Measurements from ENCODE around the gene BSPRY. TPM values are rescaled to one million over a fixed set of nuclear protein-coding genes. Genes with fewer than 3 reads are reported as not detected.

Gene BSPRY
- total RNA-seq, 2 donors from 2014 or later, result 14.1 to 17.9 TPM

DNA sequence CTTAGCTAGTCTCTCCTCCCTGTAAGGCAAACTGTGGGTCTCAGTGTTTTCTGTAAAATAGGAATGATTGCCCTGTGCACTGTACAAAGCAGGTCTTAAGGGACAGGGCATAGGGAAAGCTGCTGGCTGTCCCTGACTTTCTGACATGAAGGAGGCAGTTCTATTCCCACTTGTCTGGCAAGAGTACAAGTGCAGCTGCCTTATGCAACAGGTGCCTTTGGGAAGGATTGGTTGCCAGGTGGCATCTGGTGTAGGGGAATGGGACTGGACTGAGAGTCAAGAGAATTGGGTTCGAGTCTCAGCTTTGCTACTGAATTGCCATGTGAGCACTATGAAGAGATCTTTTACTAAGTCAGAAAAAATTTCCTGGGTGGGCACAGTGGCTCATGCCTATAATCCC lies 10.0 kb downstream of the BSPRY start:
- peaks cover 17% of the 10 kb centered on the region for H3K36me3 Mint-ChIP-seq (ENCODE audit: low read depth)
- Histone ChIP-seq H3K9me3 (ENCODE audit: control insufficient read depth, low read length) (no peaks in the 10 kb centered on the region), H3K4me3 (ENCODE audit: low read length) (no peak overlapping the region), H3K27ac (ENCODE audit: low read depth, low read length) (no peak overlapping the region), H3K4me1 (ENCODE audit: control insufficient read depth, insufficient read depth, low read length) (no peaks in the 10 kb centered on the region), H3K27me3 (ENCODE audit: control insufficient read depth, insufficient read depth, low read length, poor library complexity, severe bottlenecking) (no peaks in the 10 kb centered on the region), H3K36me3 (ENCODE audit: control insufficient read depth, insufficient read depth, low read length) (peaks cover 10% of the 10 kb centered on the region), H3K9ac (ENCODE audit: extremely low read depth, low read length, poor library complexity, severe bottlenecking) (no peak overlapping the region)
- no peak for DNase-seq
- H3K27ac Mint-ChIP-seq, result no peak overlapping the region
- H3K4me3 Mint-ChIP-seq, result no peak overlapping the region
- H3K27me3 Mint-ChIP-seq (ENCODE audit: insufficient read depth), result no peaks in the 10 kb centered on the region
- TF ChIP-seq, protein P1, sequence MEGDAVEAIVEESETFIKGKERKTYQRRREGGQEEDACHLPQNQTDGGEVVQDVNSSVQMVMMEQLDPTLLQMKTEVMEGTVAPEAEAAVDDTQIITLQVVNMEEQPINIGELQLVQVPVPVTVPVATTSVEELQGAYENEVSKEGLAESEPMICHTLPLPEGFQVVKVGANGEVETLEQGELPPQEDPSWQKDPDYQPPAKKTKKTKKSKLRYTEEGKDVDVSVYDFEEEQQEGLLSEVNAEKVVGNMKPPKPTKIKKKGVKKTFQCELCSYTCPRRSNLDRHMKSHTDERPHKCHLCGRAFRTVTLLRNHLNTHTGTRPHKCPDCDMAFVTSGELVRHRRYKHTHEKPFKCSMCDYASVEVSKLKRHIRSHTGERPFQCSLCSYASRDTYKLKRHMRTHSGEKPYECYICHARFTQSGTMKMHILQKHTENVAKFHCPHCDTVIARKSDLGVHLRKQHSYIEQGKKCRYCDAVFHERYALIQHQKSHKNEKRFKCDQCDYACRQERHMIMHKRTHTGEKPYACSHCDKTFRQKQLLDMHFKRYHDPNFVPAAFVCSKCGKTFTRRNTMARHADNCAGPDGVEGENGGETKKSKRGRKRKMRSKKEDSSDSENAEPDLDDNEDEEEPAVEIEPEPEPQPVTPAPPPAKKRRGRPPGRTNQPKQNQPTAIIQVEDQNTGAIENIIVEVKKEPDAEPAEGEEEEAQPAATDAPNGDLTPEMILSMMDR (conservative IDR thresholded peaks at IDR 0.05), result no peak
- no peaks in the 10 kb centered on the region for H3K9me3 Mint-ChIP-seq
- H3K4me1 Mint-ChIP-seq, result peaks cover 7% of the 10 kb centered on the region
- 90% methylated on average over 1 of the region's 1 CpG; no CpG with 5 or more reads in 1 of the 2 experiments for WGBS, 2 experiments (ENCODE audit: insufficient coverage in 1 of 2, insufficient read length in 1 of 2)

DNA sequence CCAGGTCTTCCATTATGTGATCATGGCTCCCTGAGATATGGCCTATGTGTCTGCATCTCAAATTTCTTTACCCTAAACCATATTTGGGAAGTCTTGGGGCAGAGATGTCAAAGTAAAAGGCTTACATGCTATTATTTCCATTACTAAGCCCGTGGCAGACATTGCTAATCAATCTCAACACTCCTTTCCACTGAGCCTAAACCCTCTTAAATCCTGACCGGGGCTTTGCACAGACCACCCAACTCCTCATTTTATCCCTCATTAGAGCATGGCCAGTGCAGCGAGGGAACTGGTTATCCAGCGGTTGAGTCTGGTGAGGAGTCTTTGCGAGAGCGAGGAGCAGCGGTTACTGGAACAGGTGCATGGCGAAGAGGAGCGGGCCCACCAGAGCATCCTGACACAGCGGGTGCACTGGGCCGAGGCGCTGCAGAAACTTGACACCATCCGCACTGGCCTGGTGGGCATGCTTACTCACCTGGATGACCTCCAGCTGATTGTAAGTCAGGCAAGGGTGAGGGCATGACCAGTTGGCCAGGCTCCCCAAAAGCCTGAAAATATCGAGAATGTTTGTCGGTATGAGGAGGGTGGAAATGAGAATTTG lies 11.0 kb downstream of the BSPRY start:
- Histone ChIP-seq H3K9me3 (ENCODE audit: control insufficient read depth, low read length) (no peaks in the 10 kb centered on the region), H3K27me3 (ENCODE audit: control insufficient read depth, insufficient read depth, low read length, poor library complexity, severe bottlenecking) (no peaks in the 10 kb centered on the region), H3K9ac (ENCODE audit: extremely low read depth, low read length, poor library complexity, severe bottlenecking) (no peak overlapping the region), H3K36me3 (ENCODE audit: control insufficient read depth, insufficient read depth, low read length) (peaks cover 14% of the 10 kb centered on the region), H3K4me1 (ENCODE audit: control insufficient read depth, insufficient read depth, low read length) (no peaks in the 10 kb centered on the region), H3K27ac (ENCODE audit: low read depth, low read length) (no peak overlapping the region), H3K4me3 (ENCODE audit: low read length) (no peak overlapping the region)
- DNase-seq, result no peak
- Mint-ChIP-seq H3K36me3 (ENCODE audit: low read depth) (peaks cover 14% of the 10 kb centered on the region), H3K9me3 (no peaks in the 10 kb centered on the region), H3K27me3 (ENCODE audit: insufficient read depth) (no peaks in the 10 kb centered on the region), H3K4me1 (peaks cover 7% of the 10 kb centered on the region), H3K27ac (no peak overlapping the region), H3K4me3 (no peak overlapping the region)
- TF ChIP-seq, protein P1 (conservative IDR thresholded peaks at IDR 0.05), result no peak
- 90 to 92% methylated on average over 5 to 15 of the region's 15 CpGs for WGBS, 2 experiments (ENCODE audit: insufficient coverage in 1 of 2, insufficient read length in 1 of 2)

GRCh38 chr9:113361304-113362018 lies 12.1 kb downstream of the BSPRY start:
- H3K36me3 Mint-ChIP-seq (ENCODE audit: low read depth), result peaks cover 12% of the 10 kb centered on the region
- TF ChIP-seq, protein P1 (conservative IDR thresholded peaks at IDR 0.05), result no peak
- Histone ChIP-seq H3K4me1 (ENCODE audit: control insufficient read depth, insufficient read depth, low read length) (no peaks in the 10 kb centered on the region), H3K9ac (ENCODE audit: extremely low read depth, low read length, poor library complexity, severe bottlenecking) (no peak overlapping the region), H3K9me3 (ENCODE audit: control insufficient read depth, low read length) (no peaks in the 10 kb centered on the region), H3K27me3 (ENCODE audit: control insufficient read depth, insufficient read depth, low read length, poor library complexity, severe bottlenecking) (no peaks in the 10 kb centered on the region), H3K4me3 (ENCODE audit: low read length) (no peak overlapping the region), H3K27ac (ENCODE audit: low read depth, low read length) (no peak overlapping the region), H3K36me3 (ENCODE audit: control insufficient read depth, insufficient read depth, low read length) (peaks cover 15% of the 10 kb centered on the region)
- H3K4me1 Mint-ChIP-seq, result peaks cover 6% of the 10 kb centered on the region
- no peaks in the 10 kb centered on the region for H3K9me3 Mint-ChIP-seq
- DNase-seq, result no peak
- H3K27ac Mint-ChIP-seq, result no peak overlapping the region
- 90 to 91% methylated on average over 5 of the region's 7 CpGs for WGBS, 2 experiments (ENCODE audit: insufficient coverage in 1 of 2, insufficient read length in 1 of 2)
- H3K4me3 Mint-ChIP-seq, result no peak overlapping the region
- H3K27me3 Mint-ChIP-seq (ENCODE audit: insufficient read depth), result no peaks in the 10 kb centered on the region
